GM12801 (cell line): ENCODE measurements around the gene SNRK.

Experiments
- CTCF ChIP-seq: IDR thresholded peaks from one replicate; pipeline ENCODE4 v1.5.1; 2011; ENCODE audit warnings: control low read depth; ENCODE audit not compliant: insufficient read length; ENCODE audit errors: extremely low read depth

Gene SNRK

GRCh38 chr3:43320288-43320687, 33.9 kb downstream of the SNRK start:
- TF ChIP-seq CTCF = no peak

GRCh38 chr3:43323541-43323940, 37.2 kb downstream of the SNRK start:
- no peak for TF ChIP-seq CTCF

- no peak for TF ChIP-seq CTCF
These were observed 40.7 kb downstream of the SNRK start for GRCh38 chr3:43326891-43327581.

GRCh38 chr3:43327582-43327979, 41.2 kb downstream of the SNRK start:
- TF ChIP-seq CTCF = no peak

- no peak for TF ChIP-seq CTCF
These were observed 42.3 kb downstream of the SNRK start for GRCh38 chr3:43328653-43329052.

GRCh38 chr3:43330981-43331380, 44.6 kb downstream of the SNRK start:
- no peak for TF ChIP-seq CTCF

- TF ChIP-seq CTCF = no peak
These were observed 45.0 kb downstream of the SNRK start for GRCh38 chr3:43331381-43331780.
